RPMI8226 (cell line): ENCODE measurements around the gene MRNIP.
"Not testable (repeated sequence)": the region's sequence is repeated elsewhere in the genome, so short reads cannot be mapped to it uniquely, and the experiment has no call there.

Experiments used
- DNase-seq: peaks from one replicate; pipeline ENCODE4 v3.0.0-alpha.2; 2015

Gene MRNIP

GRCh38 chr5:179836225-179837019, 22.2 kb downstream of the MRNIP start:
- no peak for DNase-seq

- DNase-seq = not testable (repeated sequence)
Observed at GRCh38 chr5:179834871-179835270, 23.7 kb downstream of the MRNIP start.

GRCh38 chr5:179834120-179834519, 24.5 kb downstream of the MRNIP start:
- DNase-seq = no peak

GRCh38 chr5:179833709-179834070, 24.9 kb downstream of the MRNIP start:
- DNase-seq = no peak

GRCh38 chr5:179833056-179833708, 25.4 kb downstream of the MRNIP start:
- no peak for DNase-seq

GRCh38 chr5:179832039-179832745, 26.4 kb downstream of the MRNIP start:
- no peak for DNase-seq

GRCh38 chr5:179830818-179831468, 27.7 kb downstream of the MRNIP start:
- no peak for DNase-seq

- DNase-seq = no peak
Observed at GRCh38 chr5:179829732-179830435, 28.7 kb downstream of the MRNIP start.

GRCh38 chr5:179828756-179829421, 29.7 kb downstream of the MRNIP start:
- no peak for DNase-seq

GRCh38 chr5:179827680-179828079, 30.9 kb downstream of the MRNIP start:
- DNase-seq = no peak

- no peak for DNase-seq
Observed at GRCh38 chr5:179825655-179826182, 32.9 kb downstream of the MRNIP start.

- DNase-seq = no peak
Observed at GRCh38 chr5:179824745-179825112, 33.9 kb downstream of the MRNIP start.

- DNase-seq = no peak
Observed at GRCh38 chr5:179823937-179824744, 34.5 kb downstream of the MRNIP start.

GRCh38 chr5:179822444-179822990, 36.1 kb downstream of the MRNIP start:
- no peak for DNase-seq

- no peak for DNase-seq
Observed at GRCh38 chr5:179822059-179822432, 36.6 kb downstream of the MRNIP start.

GRCh38 chr5:179821298-179822058, 37.1 kb downstream of the MRNIP start:
- peak; percentile 94 for DNase-seq

GRCh38 chr5:179820483-179821297, 37.9 kb downstream of the MRNIP start, which contains the start of gene SQSTM1:
TSS of gene SQSTM1 (plus strand) at chr5:179820905. CDS start at chr5:179820937, 32 bp downstream.
- peak; percentile 87 for DNase-seq

- no peak for DNase-seq
Observed at GRCh38 chr5:179820127-179820482, 38.5 kb downstream of the MRNIP start.
